Endothelial cell of umbilical vein (primary cell): ENCODE results near the gene MYO1C. TPM values are rescaled to one million over a fixed set of nuclear protein-coding genes. Genes with fewer than 3 reads are reported as not detected.

Source experiments
- BruUV-seq: library from RNA; stranded (reverse); fragments of 400-500 nt; replicated peaks from 2 replicates; lab custom pipeline; 2021; lab: Mats Ljungman, UMichigan
- CTCF ChIA-PET: fragments of 300-600, 350-600 bp; sonication (Branson Sonifier 250); formaldehyde crosslinking; loops from one replicate; lab custom pipeline; 2021; ENCODE audit warnings: antibody characterized with exemption, inconsistent platforms; lab: Charles Lee
- POLR2A ChIA-PET: fragments of 300-600, 350-600 bp; sonication (Branson Sonifier 250); formaldehyde crosslinking; loops from one replicate; lab custom pipeline; 2021; ENCODE audit warnings: antibody characterized with exemption, inconsistent platforms; lab: Charles Lee
- DNase-seq: peaks from one replicate; pipeline ENCODE4 v3.0.0-alpha.2; 2011; ENCODE audit warnings: low read depth, low spot score
- FAIRE-seq: peaks from 2 replicates; lab custom pipeline; 2011; peaks lifted over from hg19 to GRCh38; lab: Jason Lieb, UNC
- H2AFZ ChIP-seq: 2 replicates; pipeline ENCODE4 v1.6.0; 2012; ENCODE audit warnings: low read depth, low read length, control low read depth, inconsistent platforms
- H3K27ac ChIP-seq: 2 replicates; pipeline ENCODE4 v1.5.1; 2011; ENCODE audit warnings: low read depth, mild to moderate bottlenecking, control low read depth, low read length, moderate library complexity; ENCODE audit not compliant: insufficient read depth
- H3K27me3 ChIP-seq, 2 experiments: 2 replicates each; pipeline versions ENCODE4 v1.6.0 to v1.6.1; 2011; ENCODE audit warnings: low read length in 2 of 2, mixed read lengths in 1 of 2; ENCODE audit not compliant: control insufficient read depth in 2 of 2, insufficient read depth in 2 of 2
- H3K36me3 ChIP-seq, 2 experiments: 2 replicates in 1 of 2; 3 replicates in 1 of 2; pipeline ENCODE4 v1.5.1; 2011; ENCODE audit warnings: low read length in 2 of 2, mild to moderate bottlenecking in 1 of 2, moderate library complexity in 1 of 2; ENCODE audit not compliant: control insufficient read depth in 2 of 2, insufficient read depth in 2 of 2; ENCODE audit errors: extremely low read depth in 1 of 2
- H3K4me1 ChIP-seq: 3 replicates; pipeline ENCODE4 v1.5.1; 2011; ENCODE audit warnings: mild to moderate bottlenecking, low read length; ENCODE audit not compliant: control insufficient read depth, insufficient read depth; ENCODE audit errors: extremely low read depth
- H3K4me2 ChIP-seq: 2 replicates; pipeline ENCODE4 v1.6.1; 2011; ENCODE audit warnings: low read length, control low read depth, mixed read lengths; ENCODE audit not compliant: insufficient read depth
- H3K4me3 ChIP-seq, 3 experiments: fragments of 200-600 bp in 1 of 3; sonication (generic), shearing (Covaris generic) in 1 of 3; replicated peaks in 1 of 3; 2 replicates each; pipeline ENCODE4 v1.5.1; 2011 to 2016; ENCODE audit warnings: control low read depth in 3 of 3, low read length in 3 of 3, mild to moderate bottlenecking in 2 of 3, inconsistent platforms in 1 of 3, low read depth in 1 of 3, moderate library complexity in 1 of 3; ENCODE audit not compliant: insufficient read depth in 1 of 3
- H3K79me2 ChIP-seq: 2 replicates; pipeline ENCODE4 v1.6.0; 2012; ENCODE audit warnings: low read length, inconsistent platforms; ENCODE audit not compliant: control insufficient read depth, insufficient read depth
- H3K9ac ChIP-seq: replicated peaks from 2 replicates; pipeline ENCODE3; 2011; ENCODE audit warnings: low read length, control low read depth; ENCODE audit not compliant: insufficient read depth; ENCODE audit errors: extremely low read depth
- H3K9me1 ChIP-seq: replicated peaks from 3 replicates; pipeline ENCODE4 v1.6.0; 2011; ENCODE audit warnings: mild to moderate bottlenecking, low read length; ENCODE audit not compliant: control insufficient read depth, insufficient read depth; ENCODE audit errors: extremely low read depth
- H3K9me3 ChIP-seq: replicated peaks from 2 replicates; pipeline ENCODE4 v1.5.1; 2012; ENCODE audit warnings: low read length, inconsistent platforms; ENCODE audit not compliant: control insufficient read depth, insufficient read depth
- H4K20me1 ChIP-seq: replicated peaks from 2 replicates; pipeline ENCODE3; 2011; ENCODE audit warnings: mild to moderate bottlenecking, low read length; ENCODE audit not compliant: control insufficient read depth, insufficient read depth; ENCODE audit errors: extremely low read depth
- FOS ChIP-seq: IDR thresholded peaks from 2 replicates; pipeline ENCODE4 v1.6.1; 2011; ENCODE audit warnings: mild to moderate bottlenecking, low read length, moderate library complexity, borderline replicate concordance; ENCODE audit not compliant: insufficient read depth
- dilution Hi-C: fragments of 300-500 bp; cut with MboI; formaldehyde crosslinking; loops from one replicate; pipeline ENCODE4 v1.15.0; 2019; ENCODE audit warnings: low sequenced_read_pairs; ENCODE audit not compliant: extremely low pct_ligation_motif_present
- intact Hi-C: fragments of 100-400 bp; cut with micrococcal nuclease; formaldehyde crosslinking; loops from one replicate; pipeline ENCODE4 v1.10.0; 2022
- polyA plus RNA-seq, 4 experiments: library from polyadenylated mRNA; depleted of rRNA in 3 of 4; stranded (reverse) in 3 of 4; unstranded in 1 of 4; fragments of >200 nt; gene quantifications; 2 replicates each; pipeline versions ENCODE4 v1.2.1 to v1.2.3, GENCODE V29; 2011 to 2012; ENCODE audit warnings: missing spikeins in 1 of 4
- total RNA-seq: library from RNA; stranded (reverse); gene quantifications from 2 replicates; pipeline ENCODE4 v1.2.3, GENCODE V29; 2021
- TF ChIP-seq, protein P1 (sequence below), 2 donors: IDR thresholded peaks; 1 replicate in 1 of 2; 2 replicates in 1 of 2; pipeline ENCODE4 v1.5.1; 2011; ENCODE audit warnings: low read length in 2 of 2, mild to moderate bottlenecking in 2 of 2, moderate library complexity in 2 of 2, control low read depth in 1 of 2, inconsistent platforms in 1 of 2, low read depth in 1 of 2; ENCODE audit not compliant: insufficient read depth in 1 of 2; ENCODE audit errors: extremely low read depth in 1 of 2

Gene MYO1C
- total and polyA plus RNA-seq, 2 donors (not counting 3 experiments of a cell fraction or from before 2014, with no cell fraction given), result 141 to 206 TPM

- CTCF ChIA-PET, result interaction anchor here (1.0 to 4.6 kb wide), 5 partner anchors 25 to 121 kb away, joined by 4 to 36 read pairs (median 5); partner anchors contain the start of gene INPP5K
- no peaks in the 10 kb centered on the region for H4K20me1 ChIP-seq
- H2AFZ ChIP-seq, result no peak overlapping the region
- H3K27ac ChIP-seq, result peak overlapping the region; percentile 51
- FAIRE-seq (peak; percentile 89), DNase-seq (peak; percentile 76)
- H3K9me3 ChIP-seq, result no peaks in the 10 kb centered on the region
- dilution Hi-C loops, result no loop called here
- H3K27me3 ChIP-seq, result no peaks in the 10 kb centered on the region
- H3K9ac ChIP-seq, result no peak overlapping the region
- POLR2A ChIA-PET, result interaction anchor here (1.0 kb wide), 1 partner anchor 29 kb away, joined by 4 read pairs; the partner anchor contains the start of gene INPP5K
- peaks cover 40% of the 10 kb centered on the region for H3K79me2 ChIP-seq
- H3K36me3 ChIP-seq, result peaks cover 4 to 6% of the 10 kb centered on the region in 2 experiments
- TF ChIP-seq, protein P1, sequence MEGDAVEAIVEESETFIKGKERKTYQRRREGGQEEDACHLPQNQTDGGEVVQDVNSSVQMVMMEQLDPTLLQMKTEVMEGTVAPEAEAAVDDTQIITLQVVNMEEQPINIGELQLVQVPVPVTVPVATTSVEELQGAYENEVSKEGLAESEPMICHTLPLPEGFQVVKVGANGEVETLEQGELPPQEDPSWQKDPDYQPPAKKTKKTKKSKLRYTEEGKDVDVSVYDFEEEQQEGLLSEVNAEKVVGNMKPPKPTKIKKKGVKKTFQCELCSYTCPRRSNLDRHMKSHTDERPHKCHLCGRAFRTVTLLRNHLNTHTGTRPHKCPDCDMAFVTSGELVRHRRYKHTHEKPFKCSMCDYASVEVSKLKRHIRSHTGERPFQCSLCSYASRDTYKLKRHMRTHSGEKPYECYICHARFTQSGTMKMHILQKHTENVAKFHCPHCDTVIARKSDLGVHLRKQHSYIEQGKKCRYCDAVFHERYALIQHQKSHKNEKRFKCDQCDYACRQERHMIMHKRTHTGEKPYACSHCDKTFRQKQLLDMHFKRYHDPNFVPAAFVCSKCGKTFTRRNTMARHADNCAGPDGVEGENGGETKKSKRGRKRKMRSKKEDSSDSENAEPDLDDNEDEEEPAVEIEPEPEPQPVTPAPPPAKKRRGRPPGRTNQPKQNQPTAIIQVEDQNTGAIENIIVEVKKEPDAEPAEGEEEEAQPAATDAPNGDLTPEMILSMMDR (IDR thresholded peaks at IDR 0.05; ENCODE audit: extremely low read depth in 1 of 2, insufficient read depth in 1 of 2, low read depth in 1 of 2, low read length in 2 of 2), result peak in 1 of 2 donors; percentile 0
- no peak for TF ChIP-seq FOS
- peaks cover 25% of the 10 kb centered on the region for H3K4me1 ChIP-seq
- no peaks in the 10 kb centered on the region for H3K9me1 ChIP-seq
- no TSS peak for BruUV-seq
- H3K4me2 ChIP-seq, result no peak overlapping the region
- H3K4me3 ChIP-seq, result peak overlapping the region in 1 of 3 experiments; percentile 21
- intact Hi-C loops, result no loop called here
These were observed 5.4 kb downstream of the MYO1C start for GRCh38 chr17:1486802-1487695.
